KMS-11 (cell line): ENCODE data around the gene OBSCN.

Source experiments
- H2AFZ ChIP-seq: fragments of 200-600 bp; sonication (generic); 2 replicates; pipeline ENCODE4 v1.6.1; 2016; ENCODE audit warnings: antibody characterized with exemption, mixed run types, low read depth
- H3K27ac ChIP-seq: fragments of 200-600 bp; sonication (generic); 2 replicates; pipeline ENCODE4 v1.6.1; 2016; ENCODE audit warnings: mild to moderate bottlenecking, mixed run types
- H3K27me3 ChIP-seq: fragments of 200-600 bp; sonication (generic); 2 replicates; pipeline ENCODE4 v1.6.1; 2017; ENCODE audit warnings: mild to moderate bottlenecking, low read depth, mixed run types, moderate library complexity; ENCODE audit not compliant: insufficient read depth
- H3K36me3 ChIP-seq: fragments of 200-600 bp; sonication (generic); 2 replicates; pipeline ENCODE4 v1.6.1; 2017; ENCODE audit warnings: mild to moderate bottlenecking, mixed run types; ENCODE audit not compliant: insufficient read depth
- H3K4me1 ChIP-seq: fragments of 200-600 bp; sonication (generic); 2 replicates; pipeline ENCODE4 v1.6.1; 2016; ENCODE audit warnings: mild to moderate bottlenecking, low read depth, mixed run types; ENCODE audit not compliant: poor library complexity, severe bottlenecking
- H3K4me2 ChIP-seq: fragments of 200-600 bp; sonication (generic); 2 replicates; pipeline ENCODE4 v1.7.0; 2016; ENCODE audit warnings: mild to moderate bottlenecking, mixed run types
- H3K4me3 ChIP-seq: fragments of 200-600 bp; sonication (generic); IDR thresholded peaks from 2 replicates; pipeline ENCODE4 v1.6.1; 2017; ENCODE audit warnings: low read depth, low read length, mixed read lengths; ENCODE audit not compliant: insufficient read depth
- H3K79me2 ChIP-seq: fragments of 200-600 bp; sonication (generic); 2 replicates; pipeline ENCODE4 v1.6.1; 2016; ENCODE audit warnings: low read depth, mixed run types; ENCODE audit not compliant: insufficient read depth
- H3K9ac ChIP-seq: fragments of 200-600 bp; sonication (generic); 2 replicates; pipeline ENCODE4 v1.6.1; 2016; ENCODE audit warnings: mild to moderate bottlenecking, mixed run types
- H4K20me1 ChIP-seq: fragments of 200-600 bp; sonication (generic); 2 replicates; pipeline ENCODE4 v1.6.1; 2016; ENCODE audit warnings: mild to moderate bottlenecking, mixed run types; ENCODE audit not compliant: insufficient read depth
- TF ChIP-seq, protein P1 (sequence below): fragments of 200-600 bp; sonication (generic); conservative IDR thresholded peaks from 2 replicates; pipeline ENCODE4 v1.6.1; 2017; ENCODE audit warnings: low read depth, mild to moderate bottlenecking, antibody characterized with exemption, low read length, moderate library complexity, mixed read lengths

Gene OBSCN

DNA sequence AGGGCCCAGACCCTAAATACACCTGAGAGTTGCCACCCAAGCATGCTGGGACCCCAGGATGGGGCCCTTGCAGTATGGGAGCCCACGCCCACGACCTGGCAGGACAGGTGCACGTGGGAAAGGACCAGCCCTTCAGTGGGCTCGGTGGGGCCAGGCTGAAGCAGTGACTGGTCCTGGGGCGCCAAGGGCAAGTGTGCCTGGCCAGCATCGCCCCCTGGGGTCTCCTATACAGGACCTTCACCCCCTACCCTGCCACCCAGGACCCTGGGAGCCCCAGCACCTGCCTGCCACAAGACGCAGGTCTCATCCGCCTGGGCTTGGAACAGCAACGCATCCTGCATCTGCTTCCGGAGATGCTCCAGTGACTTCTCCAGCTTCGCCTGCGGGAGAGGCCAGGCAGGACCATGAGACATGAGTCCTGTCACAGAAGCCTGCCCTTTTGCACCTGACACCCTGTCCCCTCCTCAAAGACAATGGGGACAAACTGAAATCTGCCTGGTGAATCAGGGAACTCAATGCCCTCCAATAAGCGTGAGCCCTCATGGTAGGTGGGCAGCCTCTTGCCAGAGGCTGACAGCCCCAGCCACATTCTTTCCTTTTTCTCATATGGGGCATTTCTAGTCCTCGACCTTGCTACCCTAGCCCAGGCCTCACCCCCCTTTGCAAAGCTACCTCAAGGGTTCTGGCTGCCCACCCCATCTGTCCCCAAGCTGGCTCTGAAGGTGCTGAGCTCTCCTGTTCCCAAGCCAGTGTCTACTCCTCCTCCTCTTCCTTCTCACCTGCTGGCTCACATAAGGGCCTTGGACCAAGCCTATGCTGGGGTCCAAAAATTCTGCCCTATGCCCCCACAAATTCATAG, 194.2 kb downstream of the OBSCN start:
- Histone ChIP-seq H3K9ac (no peak overlapping the region), H3K27ac (no peak overlapping the region), H2AFZ (no peak overlapping the region), H3K4me2 (no peak overlapping the region), H3K4me3 (no peak overlapping the region), H3K36me3 (no peaks in the 10 kb centered on the region; the same call in 1 of the 2 replicates), H3K79me2 (peaks cover 41% of the 10 kb centered on the region), H3K4me1 (peaks cover 14% of the 10 kb centered on the region), H3K27me3 (no peaks in the 10 kb centered on the region), H4K20me1 (peaks cover 3% of the 10 kb centered on the region)
- TF ChIP-seq, protein P1, sequence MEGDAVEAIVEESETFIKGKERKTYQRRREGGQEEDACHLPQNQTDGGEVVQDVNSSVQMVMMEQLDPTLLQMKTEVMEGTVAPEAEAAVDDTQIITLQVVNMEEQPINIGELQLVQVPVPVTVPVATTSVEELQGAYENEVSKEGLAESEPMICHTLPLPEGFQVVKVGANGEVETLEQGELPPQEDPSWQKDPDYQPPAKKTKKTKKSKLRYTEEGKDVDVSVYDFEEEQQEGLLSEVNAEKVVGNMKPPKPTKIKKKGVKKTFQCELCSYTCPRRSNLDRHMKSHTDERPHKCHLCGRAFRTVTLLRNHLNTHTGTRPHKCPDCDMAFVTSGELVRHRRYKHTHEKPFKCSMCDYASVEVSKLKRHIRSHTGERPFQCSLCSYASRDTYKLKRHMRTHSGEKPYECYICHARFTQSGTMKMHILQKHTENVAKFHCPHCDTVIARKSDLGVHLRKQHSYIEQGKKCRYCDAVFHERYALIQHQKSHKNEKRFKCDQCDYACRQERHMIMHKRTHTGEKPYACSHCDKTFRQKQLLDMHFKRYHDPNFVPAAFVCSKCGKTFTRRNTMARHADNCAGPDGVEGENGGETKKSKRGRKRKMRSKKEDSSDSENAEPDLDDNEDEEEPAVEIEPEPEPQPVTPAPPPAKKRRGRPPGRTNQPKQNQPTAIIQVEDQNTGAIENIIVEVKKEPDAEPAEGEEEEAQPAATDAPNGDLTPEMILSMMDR, result no peak

DNA sequence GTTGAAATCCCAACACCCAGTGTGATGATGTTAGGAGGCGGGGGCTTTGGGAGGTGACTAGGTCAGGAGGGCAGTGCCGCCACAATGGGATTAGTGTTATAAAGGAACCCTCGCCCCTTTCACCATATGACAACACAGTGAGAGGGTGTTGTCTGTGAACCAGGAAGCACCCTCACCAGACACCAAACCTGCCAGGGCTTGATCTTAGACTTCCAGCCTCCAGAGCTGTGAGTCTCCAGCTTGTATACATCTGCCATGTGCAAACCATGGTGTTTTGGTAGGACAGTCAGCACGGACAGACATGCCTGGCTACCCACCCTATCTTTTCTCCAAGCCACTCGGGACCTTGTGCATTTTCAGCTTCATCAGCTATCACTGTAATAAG, 194.8 kb downstream of the OBSCN start:
- no peak overlapping the region for H3K9ac ChIP-seq
- peaks cover 41% of the 10 kb centered on the region for H3K79me2 ChIP-seq
- H3K4me2 ChIP-seq, result no peak overlapping the region

DNA sequence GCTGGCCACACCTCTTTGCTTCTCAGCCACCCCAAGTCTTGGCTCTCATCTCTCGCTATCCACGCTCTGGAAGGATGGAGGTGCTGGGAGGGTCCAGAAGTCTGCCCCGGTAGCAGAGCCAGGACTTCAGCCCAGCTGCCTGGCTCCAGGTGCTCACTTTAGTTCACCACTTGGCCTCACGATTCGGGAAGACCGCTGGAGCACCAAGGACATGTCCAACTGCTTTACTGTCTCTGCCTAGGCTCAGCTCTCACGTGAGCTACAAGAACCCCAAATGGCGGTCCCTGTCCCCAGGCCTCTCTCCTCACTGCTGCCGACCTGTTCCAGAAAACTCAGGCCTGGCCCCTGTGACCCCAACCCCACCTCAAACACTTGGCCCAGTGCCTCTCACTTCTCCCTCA, 195.4 kb downstream of the OBSCN start:
- Histone ChIP-seq H3K27ac (no peak overlapping the region), H3K4me2 (no peak overlapping the region), H4K20me1 (peaks cover 3% of the 10 kb centered on the region), H3K27me3 (no peaks in the 10 kb centered on the region), H3K36me3 (no peaks in the 10 kb centered on the region; the same call in 1 of the 2 replicates), H3K9ac (no peak overlapping the region), H3K79me2 (peaks cover 41% of the 10 kb centered on the region), H3K4me1 (peaks cover 23% of the 10 kb centered on the region), H2AFZ (no peak overlapping the region), H3K4me3 (no peak overlapping the region)
- TF ChIP-seq, protein P1, result no peak

More for the DNA sequence above, 194.8 kb downstream of the OBSCN start:
- Histone ChIP-seq H4K20me1 (peaks cover 3% of the 10 kb centered on the region), H3K27me3 (no peaks in the 10 kb centered on the region), H3K36me3 (no peaks in the 10 kb centered on the region; the same call in 1 of the 2 replicates), H3K4me1 (peaks cover 20% of the 10 kb centered on the region), H2AFZ (no peak overlapping the region), H3K4me3 (no peak overlapping the region), H3K27ac (no peak overlapping the region)
- TF ChIP-seq, protein P1, result no peak

DNA sequence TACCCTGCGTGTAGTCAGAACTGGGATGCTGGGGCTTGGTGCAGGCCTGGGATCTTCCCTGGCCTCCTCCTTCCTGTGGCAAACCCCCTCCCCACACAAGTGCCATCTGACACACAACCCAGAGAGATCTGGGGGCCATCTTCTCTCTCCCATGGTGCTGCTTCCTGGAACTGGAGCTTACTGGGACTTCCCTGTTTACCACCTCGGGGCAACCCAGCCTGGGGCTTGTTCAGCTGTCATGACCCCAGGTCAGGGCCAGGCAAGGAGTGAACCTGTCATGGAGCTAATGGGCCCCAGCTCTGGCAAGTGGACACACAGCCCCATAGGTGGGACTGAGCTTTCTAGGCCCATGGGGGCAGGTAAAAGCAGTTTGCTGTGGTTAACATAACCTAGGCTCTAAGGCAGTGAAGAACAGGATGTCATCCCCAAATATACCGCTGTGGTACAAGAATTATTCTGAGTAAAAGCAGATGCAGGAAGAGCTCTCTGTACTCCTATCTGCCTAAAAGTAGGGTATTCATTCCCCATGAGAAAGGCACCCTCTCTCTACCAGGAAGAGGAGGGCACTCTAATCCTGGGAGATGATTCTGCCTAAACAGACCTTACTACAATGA, 196.4 kb downstream of the OBSCN start:
- Histone ChIP-seq H3K4me2 (peak overlapping the region; percentile 93), H3K27me3 (no peaks in the 10 kb centered on the region), H2AFZ (no peak overlapping the region), H3K9ac (no peak overlapping the region), H3K36me3 (no peaks in the 10 kb centered on the region; the same call in 1 of the 2 replicates), H3K27ac (no peak overlapping the region), H3K4me3 (no peak overlapping the region), H3K4me1 (peaks cover 23% of the 10 kb centered on the region), H3K79me2 (peaks cover 41% of the 10 kb centered on the region), H4K20me1 (peaks cover 3% of the 10 kb centered on the region)
- TF ChIP-seq, protein P1, result no peak
